Activated effector memory CD4-positive, alpha-beta T cell treated with Interleukin-2 at 50 U/mL for 16 hours (primary cell): ENCODE measurements around the gene AP2A1.
"Not testable (repeated sequence)": the region's sequence is repeated elsewhere in the genome, so short reads cannot be mapped to it uniquely, and the experiment has no call there.

ENCODE experiments used
- DNase-seq: peaks from one replicate; pipeline ENCODE4 v3.0.0-alpha.2; 2020

Gene AP2A1

GRCh38 chr19:49766930-49767299, at the start of gene AP2A1:
Gene AP2A1, plus strand, starts transcription at chr19:49767001. Its CDS starts 133 bp downstream, at chr19:49767134.
- DNase-seq: no peak

DNA sequence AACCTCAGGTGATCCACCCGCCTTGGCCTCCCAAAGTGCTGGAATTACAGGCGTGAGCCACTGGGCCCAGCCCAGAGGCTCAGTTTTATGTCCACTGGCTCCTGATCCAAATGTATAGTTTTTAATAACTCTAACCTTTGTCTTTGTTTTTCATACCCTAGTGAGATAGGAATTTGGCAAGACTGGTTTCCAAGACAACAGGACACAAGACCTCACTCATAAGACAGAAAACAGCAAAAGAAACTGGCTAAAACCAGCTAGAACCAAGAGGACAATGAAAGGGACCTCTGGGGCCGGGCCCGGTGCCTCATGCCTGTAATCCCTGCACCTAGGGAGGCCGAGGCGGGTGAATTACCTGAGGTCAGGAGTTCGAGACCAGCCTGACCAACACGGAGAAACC, 48.3 kb upstream of the AP2A1 start:
- DNase-seq: no peak

DNA sequence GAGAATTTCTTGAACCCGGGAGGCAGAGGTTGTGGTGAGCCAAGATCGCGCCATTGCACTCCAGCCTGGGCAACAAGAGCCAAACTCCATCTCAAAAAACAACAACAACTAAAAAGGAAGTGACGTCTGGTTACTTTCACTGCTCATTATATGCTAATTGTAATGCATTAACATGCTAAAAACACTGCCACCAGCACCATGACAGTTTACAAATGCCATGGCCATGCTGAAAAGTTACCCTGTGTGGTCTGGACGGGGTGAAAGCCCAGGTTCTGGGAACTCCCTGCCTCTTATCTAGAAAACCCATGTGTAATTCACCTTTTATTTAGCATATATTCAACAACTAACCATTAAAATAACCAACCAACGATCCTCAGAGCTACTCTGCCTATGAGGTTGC, 47.8 kb upstream of the AP2A1 start:
- DNase-seq: no peak

GRCh38 chr19:49719420-49719819, 47.4 kb upstream of the AP2A1 start:
- not testable (repeated sequence) for DNase-seq

DNA sequence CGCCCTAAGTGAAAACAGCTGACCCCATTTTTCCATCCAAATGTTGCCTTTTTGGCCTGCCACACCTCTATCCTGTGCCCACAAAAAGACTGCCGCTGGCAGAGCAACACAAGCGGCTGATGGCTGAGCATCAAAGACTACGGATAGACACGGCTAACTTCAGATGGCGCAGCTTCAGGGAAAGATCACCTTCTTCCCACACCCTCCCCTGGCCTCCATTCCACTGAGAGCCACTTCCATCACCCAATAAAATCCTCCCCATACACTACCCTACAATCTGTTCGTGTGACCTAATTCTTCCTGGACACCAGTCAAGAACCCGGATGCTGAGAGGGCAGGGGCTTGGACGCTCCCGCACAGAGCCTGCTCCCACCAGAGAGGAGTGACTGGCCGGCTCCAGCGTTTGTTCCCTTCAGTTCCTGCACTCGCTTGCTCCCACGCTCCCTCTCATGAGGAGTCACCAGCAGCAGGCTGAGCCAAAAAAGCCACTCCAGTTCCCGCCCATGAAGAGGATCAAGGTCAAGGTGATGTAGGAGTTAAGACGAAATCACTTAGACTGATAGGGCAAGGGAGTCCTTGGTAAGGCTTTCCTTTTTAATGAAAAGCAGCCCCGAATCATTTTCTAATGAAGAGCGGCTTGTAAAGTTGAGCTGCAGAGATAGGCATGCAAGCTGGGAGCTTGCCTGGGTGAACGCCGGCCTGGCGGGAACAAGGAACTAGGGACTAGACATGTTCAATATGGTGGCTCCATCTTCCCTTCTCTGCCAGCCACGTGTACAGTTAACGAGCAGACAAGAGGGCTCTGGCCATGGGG, 39.4 kb upstream of the AP2A1 start:
- DNase-seq: no peak

DNA sequence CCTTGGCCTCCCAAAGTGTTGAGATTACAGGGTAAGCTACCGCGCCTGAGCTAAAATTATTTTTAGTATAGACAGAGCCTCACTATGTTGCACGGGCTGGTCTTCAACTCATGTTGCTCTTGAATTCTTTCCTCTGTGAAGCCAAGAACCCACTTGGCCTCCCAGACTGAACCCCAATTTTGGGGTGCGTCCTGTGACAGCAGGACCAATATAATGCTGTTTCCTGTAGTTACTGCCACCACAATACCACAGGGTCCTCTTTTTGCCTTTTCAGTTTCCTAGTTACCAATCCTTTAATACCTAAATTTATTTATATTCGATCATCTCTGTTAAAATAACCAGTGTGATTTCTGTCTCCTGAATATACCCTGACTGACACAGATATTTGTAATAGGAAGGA, 36.6 kb upstream of the AP2A1 start:
- no peak for DNase-seq

DNA sequence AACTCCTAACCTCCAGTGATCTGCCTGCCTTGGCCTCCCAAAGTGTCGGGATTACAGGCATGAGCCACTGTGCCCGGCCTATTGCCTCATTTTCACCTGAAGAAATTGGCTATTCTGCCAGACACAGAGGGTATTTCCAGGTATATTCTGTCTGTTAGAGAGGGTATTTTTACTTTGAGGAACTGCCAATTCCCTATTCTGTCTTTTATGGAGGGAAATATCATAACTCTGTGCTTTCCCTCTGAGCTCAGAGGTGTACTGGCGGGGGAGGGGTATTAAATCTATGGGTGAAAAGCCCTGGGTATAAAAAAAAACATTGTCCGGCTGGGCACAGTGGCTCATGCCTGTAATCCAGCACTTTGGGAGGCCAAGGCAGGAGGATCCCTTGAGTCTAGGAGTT, 28.5 kb upstream of the AP2A1 start:
- DNase-seq: no peak

- DNase-seq: no peak
These were observed 27.7 kb upstream of the AP2A1 start for GRCh38 chr19:49739098-49739497.

- DNase-seq: no peak
These were observed 26.9 kb upstream of the AP2A1 start for GRCh38 chr19:49739933-49740332.

GRCh38 chr19:49741210-49741844, 25.5 kb upstream of the AP2A1 start:
- DNase-seq: no peak

DNA sequence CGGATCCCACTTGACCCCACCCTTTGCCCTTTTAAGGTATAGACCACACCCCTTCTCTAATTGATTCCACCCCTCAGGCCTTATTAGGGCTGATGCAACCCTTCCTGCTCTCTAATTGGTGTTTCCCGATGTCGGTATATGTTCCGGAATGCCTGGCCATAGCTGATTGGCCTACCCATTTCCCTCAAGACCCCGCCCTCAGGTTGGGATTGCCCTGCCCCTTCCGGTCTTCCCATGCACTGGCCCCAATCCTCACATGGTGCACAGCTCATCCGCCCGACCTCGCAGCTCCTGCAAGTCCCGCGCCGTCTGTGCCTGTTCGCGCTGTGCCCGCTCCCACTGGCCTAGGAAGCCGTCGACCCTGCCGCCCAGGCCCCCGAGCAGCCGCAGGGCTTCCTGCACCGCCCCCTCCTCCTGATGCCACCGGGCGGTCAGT, 21.8 kb upstream of the AP2A1 start:
- no peak for DNase-seq

- no peak for DNase-seq
These were observed 20.4 kb upstream of the AP2A1 start for GRCh38 chr19:49746206-49746958.

DNA sequence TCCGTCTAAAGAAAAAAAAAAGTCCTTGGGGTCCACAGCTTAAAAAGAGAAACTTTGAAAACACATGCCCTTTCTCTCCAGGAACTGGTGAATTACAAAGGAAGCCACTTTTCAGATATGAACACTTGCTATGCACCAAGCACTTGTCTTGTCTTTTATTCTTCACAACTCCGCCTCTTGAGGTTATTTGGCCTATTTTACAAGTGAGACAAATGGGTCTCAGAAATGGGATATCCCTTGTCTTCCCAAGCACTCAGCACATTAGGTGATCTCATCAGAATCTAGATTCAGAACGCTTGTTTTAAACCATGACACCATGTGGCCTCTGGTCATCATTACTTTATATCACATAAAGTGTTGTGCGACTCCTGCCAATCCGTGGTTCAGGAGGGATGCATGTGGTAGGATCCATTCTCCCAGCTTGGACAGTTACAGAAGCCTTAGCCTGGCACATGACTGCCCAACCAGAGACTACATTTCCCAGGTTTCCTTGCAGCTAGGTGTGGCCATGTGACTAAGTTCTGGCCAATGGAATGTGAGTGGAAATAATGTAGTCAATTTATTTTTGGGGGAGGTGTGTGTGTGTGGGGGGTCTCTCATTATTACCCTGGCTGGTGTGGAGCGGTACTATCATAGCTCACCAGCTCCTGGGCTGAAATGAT, 17.6 kb upstream of the AP2A1 start:
- no peak for DNase-seq

DNA sequence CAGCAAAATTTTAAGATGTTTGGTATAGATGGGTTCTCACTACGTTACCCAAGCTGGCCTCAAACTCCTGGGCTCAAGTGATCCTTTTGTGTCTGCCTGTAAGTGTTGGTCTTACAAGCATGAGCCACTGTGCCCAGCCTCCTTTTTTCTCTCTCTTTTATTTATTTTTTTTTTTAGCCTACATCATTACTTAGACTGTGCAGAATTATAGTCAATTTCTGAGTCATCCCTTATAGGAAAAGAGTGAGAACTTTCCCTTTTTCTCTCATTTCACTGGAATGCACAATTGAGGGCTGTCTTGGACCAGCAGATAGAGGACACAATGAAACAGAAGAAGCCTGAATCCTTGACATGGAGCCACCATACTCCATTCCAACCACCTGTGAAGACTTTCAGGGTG, 17.0 kb upstream of the AP2A1 start:
- no peak for DNase-seq

DNA sequence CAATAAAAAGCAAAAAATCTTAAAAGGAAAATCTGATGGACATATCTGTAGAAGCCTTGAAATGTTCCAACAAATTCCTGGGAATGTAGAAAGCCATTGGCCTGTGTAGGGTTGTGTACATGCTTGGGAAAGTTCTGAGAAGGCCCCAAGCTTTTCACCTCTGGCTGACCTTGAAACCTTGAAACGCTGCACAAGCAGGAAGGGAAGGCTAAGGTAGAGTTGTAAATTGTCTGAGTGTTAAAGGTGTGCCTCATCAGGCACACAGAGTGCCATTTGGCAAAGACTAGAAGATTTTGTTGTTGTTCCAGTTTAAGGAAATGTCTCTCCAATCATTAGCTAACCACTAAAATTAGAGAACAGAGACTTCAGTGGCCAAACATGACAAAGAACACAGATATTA, 14.1 kb upstream of the AP2A1 start:
- no peak for DNase-seq

GRCh38 chr19:49755956-49756355, 10.8 kb upstream of the AP2A1 start:
- no peak for DNase-seq

GRCh38 chr19:49758292-49758691, 8.5 kb upstream of the AP2A1 start:
- DNase-seq: no peak

DNA sequence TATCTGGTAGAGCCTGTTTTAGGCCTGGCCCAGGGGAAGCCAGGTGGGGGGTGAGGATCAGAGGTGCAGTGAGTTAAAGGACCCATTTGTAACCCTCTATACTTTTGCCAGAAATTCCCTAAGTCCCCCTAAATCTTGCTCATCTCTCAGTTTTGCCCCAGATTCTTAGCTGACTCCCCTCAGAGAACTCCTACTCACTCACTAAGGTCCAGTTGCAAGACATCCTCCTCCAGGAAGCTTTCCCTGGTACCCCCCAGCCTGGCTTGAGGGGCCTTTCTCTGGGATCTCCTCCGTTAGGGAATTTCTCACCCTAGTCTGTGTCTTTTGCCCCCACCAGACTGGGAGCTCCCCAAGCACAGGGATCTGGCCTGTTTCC, 5.6 kb upstream of the AP2A1 start:
- DNase-seq: no peak

DNA sequence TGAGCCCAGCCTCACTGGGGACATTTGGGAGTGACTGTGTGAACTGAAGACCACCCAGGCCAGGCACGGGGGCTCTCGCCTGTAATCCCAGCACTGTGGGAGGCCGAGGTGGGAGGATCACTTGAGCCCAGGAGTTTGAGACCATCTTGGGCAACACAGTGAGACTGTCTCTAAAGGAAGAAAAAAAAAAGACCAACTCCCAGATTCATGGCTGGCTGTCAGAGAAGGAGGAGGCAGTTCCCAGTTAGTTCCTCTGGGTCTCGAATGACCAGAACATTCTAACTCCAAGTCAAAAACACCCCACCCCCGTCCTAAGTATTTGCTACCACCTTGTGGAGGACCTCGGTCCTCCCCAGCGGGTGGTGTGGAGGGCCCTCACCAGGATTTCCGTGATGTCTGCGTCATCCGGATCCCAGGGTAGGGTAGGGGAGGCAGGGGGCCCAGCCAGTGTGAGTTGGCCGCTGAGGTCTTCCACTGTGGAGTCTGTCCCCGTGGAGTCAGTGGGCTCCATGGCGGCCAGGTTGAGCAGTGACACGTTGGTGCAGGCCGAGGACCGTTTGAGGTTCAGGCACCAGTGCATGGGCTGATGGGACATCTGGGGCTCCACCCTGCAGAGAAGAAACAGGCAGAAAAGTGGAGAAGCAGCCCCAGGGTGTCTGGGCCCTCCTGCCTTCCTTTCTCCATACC, 5.0 kb upstream of the AP2A1 start:
- no peak for DNase-seq

- no peak for DNase-seq
These were observed 3.6 kb upstream of the AP2A1 start, which contains the start of gene TSKS for GRCh38 chr19:49763230-49763629. Gene TSKS, minus strand, starts transcription at chr19:49763306. Its CDS starts 59 bp downstream, at chr19:49763247.

DNA sequence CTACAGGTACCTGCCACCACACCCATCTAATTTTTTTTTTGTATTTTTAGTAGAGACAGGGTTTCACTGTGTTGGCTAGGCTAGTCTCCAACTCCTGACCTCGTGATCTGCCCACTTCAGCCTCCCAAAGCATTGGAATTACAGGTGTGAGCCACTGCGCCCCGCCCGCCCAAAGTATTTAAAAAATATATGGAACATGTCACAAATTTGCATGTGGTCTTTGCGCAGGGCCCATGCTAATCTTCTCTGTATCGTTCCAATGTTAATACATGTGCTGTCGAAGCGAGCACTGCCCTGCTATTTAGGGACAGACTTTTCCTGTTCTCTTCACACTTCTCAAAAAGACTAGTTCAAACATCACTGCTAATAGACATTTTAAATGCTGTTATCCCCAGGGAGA, 2.5 kb upstream of the AP2A1 start:
- DNase-seq: no peak
